Endodermal cell (in vitro differentiated cells): ENCODE measurements around the gene CXCR2. TPM values are rescaled to one million over a fixed set of nuclear protein-coding genes. Genes with fewer than 3 reads are reported as not detected.

Experiments used
- DNase-seq: peaks from one replicate; pipeline ENCODE4 v3.0.0-alpha.2; 2017
- H3K27ac ChIP-seq: 2 replicates; pipeline ENCODE4 v1.5.1; 2013; ENCODE audit warnings: mild to moderate bottlenecking, low read depth, low read length, moderate library complexity
- H3K27me3 ChIP-seq: 2 replicates; pipeline ENCODE4 v1.6.1; 2013; ENCODE audit warnings: mild to moderate bottlenecking, low read length, moderate library complexity; ENCODE audit not compliant: insufficient read depth, control insufficient read depth, poor library complexity, severe bottlenecking
- H3K36me3 ChIP-seq: 2 replicates; pipeline ENCODE4 v1.7.0; 2013; ENCODE audit warnings: mild to moderate bottlenecking, low read length, moderate library complexity; ENCODE audit not compliant: control insufficient read depth, insufficient read depth
- H3K4me1 ChIP-seq: one replicate; pipeline ENCODE4 v1.7.0; 2013; ENCODE audit warnings: low read length; ENCODE audit not compliant: control insufficient read depth, insufficient read depth
- H3K4me3 ChIP-seq: 2 replicates; pipeline ENCODE4 v1.5.1; 2013; ENCODE audit warnings: mild to moderate bottlenecking, low read length, moderate library complexity
- H3K9ac ChIP-seq: 2 replicates; pipeline ENCODE4 v1.6.1; 2013; ENCODE audit warnings: mild to moderate bottlenecking, low read length, moderate library complexity; ENCODE audit not compliant: poor library complexity, severe bottlenecking; ENCODE audit errors: extremely low read depth
- H3K9me3 ChIP-seq: 2 replicates; pipeline ENCODE4 v1.6.1; 2013; ENCODE audit warnings: mild to moderate bottlenecking, low read length, moderate library complexity; ENCODE audit not compliant: control insufficient read depth
- H3K27ac Mint-ChIP-seq: 2 replicates; pipeline ENCODE4 v1.8.0; 2020; ENCODE audit warnings: mixed read lengths
- H3K27me3 Mint-ChIP-seq: 2 replicates; pipeline ENCODE4 v1.8.0; 2021; ENCODE audit warnings: mild to moderate bottlenecking, mixed read lengths; ENCODE audit not compliant: insufficient read depth
- H3K36me3 Mint-ChIP-seq: 2 replicates; pipeline ENCODE4 v1.8.0; 2020; ENCODE audit warnings: low read depth, mixed read lengths
- H3K4me1 Mint-ChIP-seq: 2 replicates; pipeline ENCODE4 v1.8.0; 2020; ENCODE audit warnings: mixed read lengths
- H3K4me3 Mint-ChIP-seq: 2 replicates; pipeline ENCODE4 v1.8.0; 2020; ENCODE audit warnings: mild to moderate bottlenecking, moderate library complexity, mixed read lengths
- H3K9me3 Mint-ChIP-seq: 2 replicates; pipeline ENCODE4 v1.8.0; 2020; ENCODE audit warnings: mild to moderate bottlenecking, mixed read lengths
- WGBS, 2 experiments: methylation state at CpG; one replicate each; pipeline versions ENCODE4 v1.1.5 to v1.1.7; 2013; ENCODE audit warnings: missing lambda C conversion rate in 2 of 2, mixed read lengths in 1 of 2; ENCODE audit not compliant: insufficient coverage in 1 of 2, insufficient read length in 1 of 2; 5-methylcytosine and 5-hydroxymethylcytosine counted together
- total RNA-seq, 2 donors: library from RNA; stranded (reverse); fragmentation: NEBNext Ultra II Directional in 1 of 2; extraction: Animal tissue kit (Norgen Biotek cat#: 25700) in 1 of 2; gene quantifications; 2 replicates in 1 of 2; 3 replicates in 1 of 2; pipeline ENCODE4 v1.2.1, GENCODE V29; 2021
- TF ChIP-seq, protein P1 (sequence below): fragments of 200-600 bp; sonication (generic); conservative IDR thresholded peaks from 2 replicates; pipeline ENCODE4 v1.5.0; 2021; ENCODE audit warnings: antibody characterized with exemption, mild to moderate bottlenecking

Gene CXCR2
- total RNA-seq, 2 donors from 2014 or later: not detected

DNA sequence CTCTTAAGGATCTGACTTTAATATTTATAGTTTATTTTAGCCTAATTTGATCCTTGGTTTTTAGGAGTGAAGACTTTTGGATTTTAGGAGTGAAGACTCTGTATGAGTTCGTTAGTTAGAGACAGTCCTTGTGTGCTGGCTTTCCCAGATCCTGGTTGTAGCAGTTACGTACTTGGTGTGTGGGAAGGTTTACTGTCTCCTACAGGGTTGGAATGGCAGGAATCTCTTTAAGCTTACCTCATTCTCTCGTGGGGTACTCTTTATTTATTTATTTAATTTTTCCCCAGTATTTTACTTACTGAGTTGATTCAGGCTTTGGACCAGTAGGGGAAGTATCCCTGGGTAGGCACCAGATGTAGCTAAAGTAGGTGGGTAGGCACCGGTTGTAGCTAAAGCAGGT, 1.8 kb upstream of the CXCR2 start:
- TF ChIP-seq, protein P1, sequence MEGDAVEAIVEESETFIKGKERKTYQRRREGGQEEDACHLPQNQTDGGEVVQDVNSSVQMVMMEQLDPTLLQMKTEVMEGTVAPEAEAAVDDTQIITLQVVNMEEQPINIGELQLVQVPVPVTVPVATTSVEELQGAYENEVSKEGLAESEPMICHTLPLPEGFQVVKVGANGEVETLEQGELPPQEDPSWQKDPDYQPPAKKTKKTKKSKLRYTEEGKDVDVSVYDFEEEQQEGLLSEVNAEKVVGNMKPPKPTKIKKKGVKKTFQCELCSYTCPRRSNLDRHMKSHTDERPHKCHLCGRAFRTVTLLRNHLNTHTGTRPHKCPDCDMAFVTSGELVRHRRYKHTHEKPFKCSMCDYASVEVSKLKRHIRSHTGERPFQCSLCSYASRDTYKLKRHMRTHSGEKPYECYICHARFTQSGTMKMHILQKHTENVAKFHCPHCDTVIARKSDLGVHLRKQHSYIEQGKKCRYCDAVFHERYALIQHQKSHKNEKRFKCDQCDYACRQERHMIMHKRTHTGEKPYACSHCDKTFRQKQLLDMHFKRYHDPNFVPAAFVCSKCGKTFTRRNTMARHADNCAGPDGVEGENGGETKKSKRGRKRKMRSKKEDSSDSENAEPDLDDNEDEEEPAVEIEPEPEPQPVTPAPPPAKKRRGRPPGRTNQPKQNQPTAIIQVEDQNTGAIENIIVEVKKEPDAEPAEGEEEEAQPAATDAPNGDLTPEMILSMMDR: no peak
- Mint-ChIP-seq H3K36me3 (no peaks in the 10 kb centered on the region), H3K27me3 (peaks cover 6% of the 10 kb centered on the region), H3K4me1 (peaks cover 4% of the 10 kb centered on the region), H3K27ac (no peak overlapping the region), H3K4me3 (no peak overlapping the region), H3K9me3 (peaks cover 38% of the 10 kb centered on the region)
- Histone ChIP-seq H3K36me3 (no peaks in the 10 kb centered on the region), H3K27ac (no peak overlapping the region), H3K9me3 (peaks cover 46% of the 10 kb centered on the region), H3K9ac (no peak overlapping the region), H3K4me3 (no peak overlapping the region), H3K27me3 (no peaks in the 10 kb centered on the region), H3K4me1 (no peaks in the 10 kb centered on the region)
- no peak for DNase-seq
- WGBS, 2 experiments: 79 to 83% methylated on average over 1 to 4 of the region's 4 CpGs

DNA sequence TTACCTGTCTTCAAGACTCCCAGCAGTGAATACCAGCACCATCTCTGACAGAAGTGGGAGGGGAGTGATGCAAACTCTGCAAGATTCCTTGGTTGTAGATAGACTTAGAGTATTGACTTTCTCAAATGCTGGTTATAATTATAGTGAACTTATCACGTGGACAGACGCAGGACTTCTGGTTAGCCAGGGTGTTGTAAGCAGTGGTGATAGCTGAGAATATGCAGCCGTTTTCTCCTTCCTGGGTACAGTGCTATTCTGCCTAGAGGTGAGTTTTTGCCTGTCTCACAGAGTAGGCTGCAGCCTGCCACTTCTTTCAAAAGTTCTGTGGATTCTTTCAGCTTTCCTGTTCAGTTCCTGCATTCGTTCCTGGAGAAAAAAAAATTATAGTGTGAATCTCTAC, 733 bp upstream of the CXCR2 start:
- Histone ChIP-seq H3K9ac (no peak overlapping the region), H3K4me3 (no peak overlapping the region), H3K27me3 (no peaks in the 10 kb centered on the region), H3K27ac (no peak overlapping the region), H3K9me3 (peaks cover 43% of the 10 kb centered on the region), H3K4me1 (no peaks in the 10 kb centered on the region), H3K36me3 (no peaks in the 10 kb centered on the region)
- H3K36me3 Mint-ChIP-seq: no peaks in the 10 kb centered on the region
- DNase-seq: no peak
- H3K27me3 Mint-ChIP-seq: peaks cover 10% of the 10 kb centered on the region
- no peak overlapping the region for H3K27ac Mint-ChIP-seq
- TF ChIP-seq, protein P1: no peak
- WGBS, 2 experiments: 85 to 91% methylated on average over 4 of the region's 4 CpGs
- H3K4me3 Mint-ChIP-seq: no peak overlapping the region
- H3K9me3 Mint-ChIP-seq: peaks cover 31% of the 10 kb centered on the region
- peaks cover 4% of the 10 kb centered on the region for H3K4me1 Mint-ChIP-seq

DNA sequence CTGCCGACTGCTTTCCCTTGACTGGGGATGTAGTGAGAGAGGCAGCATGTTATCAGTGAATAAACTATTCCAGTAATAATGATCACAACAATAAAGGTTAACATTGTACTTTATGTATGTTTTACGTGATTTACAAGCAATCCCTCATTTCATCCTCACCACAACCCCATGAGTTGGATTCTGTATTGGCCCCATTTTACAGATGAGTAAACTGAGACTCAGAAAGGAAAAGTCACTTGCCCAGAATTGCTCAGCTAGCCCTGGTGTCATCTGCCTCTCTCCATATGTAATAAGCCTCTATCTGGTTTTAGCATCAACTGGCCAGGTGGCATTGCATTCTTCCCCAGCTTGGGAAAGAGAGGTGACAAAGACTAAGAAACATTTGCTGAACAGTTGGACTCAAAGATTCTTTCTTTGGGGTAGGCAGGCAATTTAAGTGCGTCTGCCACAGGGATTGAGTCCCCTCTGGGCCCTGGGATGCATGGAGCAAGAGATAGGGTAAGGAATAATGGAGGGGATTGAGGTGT, 2.2 kb downstream of the CXCR2 start:
- WGBS, 2 experiments: 91 to 100% methylated on average over 1 to 3 of the region's 3 CpGs
- Histone ChIP-seq H3K9ac (no peak overlapping the region), H3K4me1 (no peaks in the 10 kb centered on the region), H3K36me3 (no peaks in the 10 kb centered on the region), H3K27ac (no peak overlapping the region), H3K27me3 (no peaks in the 10 kb centered on the region), H3K9me3 (peaks cover 15% of the 10 kb centered on the region), H3K4me3 (no peak overlapping the region)
- Mint-ChIP-seq H3K4me1 (peaks cover 4% of the 10 kb centered on the region), H3K27ac (no peak overlapping the region), H3K9me3 (peaks cover 3% of the 10 kb centered on the region), H3K27me3 (peaks cover 8% of the 10 kb centered on the region), H3K36me3 (no peaks in the 10 kb centered on the region), H3K4me3 (no peak overlapping the region)
- TF ChIP-seq, protein P1: no peak
- DNase-seq: no peak
